C4-2B (cell line): ENCODE measurements around the gene CASKIN1.

Source experiments
- CTCF ChIP-seq: fragments of 450-650 bp; conservative IDR thresholded peaks from 2 replicates; pipeline ENCODE4 v1.5.1; 2017; ENCODE audit warnings: mild to moderate bottlenecking
- ZFX ChIP-seq: fragments of 450-650 bp; IDR thresholded peaks from 2 replicates; pipeline ENCODE4 v1.6.1; 2017

DNA sequence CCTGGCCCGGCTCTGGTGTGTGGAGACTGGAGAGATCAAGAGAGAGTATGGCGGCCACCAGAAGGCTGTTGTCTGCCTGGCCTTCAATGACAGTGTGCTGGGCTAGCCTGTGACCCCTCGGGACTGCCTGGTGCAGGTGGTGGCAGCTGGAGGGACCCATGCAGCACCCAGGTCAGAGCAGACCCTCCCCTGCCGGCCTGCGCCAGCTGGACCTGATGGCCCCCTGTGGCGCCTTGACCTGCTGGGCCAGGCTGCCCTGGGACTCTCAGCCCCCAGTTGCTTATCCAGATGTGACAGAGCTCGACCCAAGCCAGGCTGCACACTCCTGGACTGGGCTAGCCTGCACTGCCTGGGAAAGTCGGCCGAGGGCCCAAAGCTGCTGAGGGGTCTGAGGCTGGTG is 12.4 kb upstream of the CASKIN1 start:
- TF ChIP-seq CTCF: no peak
- no peak for TF ChIP-seq ZFX
